GM18870 (cell line): ENCODE measurements around the gene IPO11.
"Not testable (repeated sequence)": the region's sequence is repeated elsewhere in the genome, so short reads cannot be mapped to it uniquely, and the experiment has no call there.

Experiments
- ATAC-seq: cut with Tn5 transposase; IDR thresholded peaks from one replicate; pipeline ENCODE4 v1.9.1; 2021; ENCODE audit warnings: moderate library complexity; ENCODE audit not compliant: unreplicated experiment

Gene IPO11

DNA sequence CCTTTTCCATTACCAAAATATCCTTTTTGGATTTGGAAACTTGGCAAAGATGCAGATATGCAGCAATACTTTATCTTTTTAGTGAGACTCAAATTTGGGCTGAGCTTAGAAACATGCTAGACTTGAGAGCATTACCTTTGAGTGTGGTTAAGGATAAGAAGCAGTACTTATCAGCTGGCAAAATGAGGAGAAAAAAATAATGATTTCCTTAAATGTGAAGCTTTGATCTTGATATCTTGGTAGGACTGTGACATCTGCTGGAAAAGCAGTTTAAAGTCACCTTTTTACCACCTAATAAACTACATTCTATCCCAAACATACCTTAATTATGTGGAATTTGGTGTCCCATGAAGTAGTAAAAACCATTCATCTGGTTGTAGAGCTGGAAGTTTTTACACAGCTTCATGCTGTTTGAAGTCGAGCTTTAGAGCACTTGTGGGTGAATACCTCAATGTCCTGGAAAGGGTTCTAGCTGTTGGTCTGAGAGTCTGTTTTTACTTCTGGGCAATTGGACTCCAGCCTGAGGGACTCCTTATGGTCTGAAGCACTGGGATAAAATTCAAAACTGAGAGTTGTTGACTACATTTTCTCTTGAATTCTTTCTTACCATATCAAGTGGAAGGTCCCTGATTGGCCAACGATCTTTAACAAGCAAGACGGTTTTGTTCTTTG, 219.5 kb downstream of the IPO11 start:
- no peak for ATAC-seq

DNA sequence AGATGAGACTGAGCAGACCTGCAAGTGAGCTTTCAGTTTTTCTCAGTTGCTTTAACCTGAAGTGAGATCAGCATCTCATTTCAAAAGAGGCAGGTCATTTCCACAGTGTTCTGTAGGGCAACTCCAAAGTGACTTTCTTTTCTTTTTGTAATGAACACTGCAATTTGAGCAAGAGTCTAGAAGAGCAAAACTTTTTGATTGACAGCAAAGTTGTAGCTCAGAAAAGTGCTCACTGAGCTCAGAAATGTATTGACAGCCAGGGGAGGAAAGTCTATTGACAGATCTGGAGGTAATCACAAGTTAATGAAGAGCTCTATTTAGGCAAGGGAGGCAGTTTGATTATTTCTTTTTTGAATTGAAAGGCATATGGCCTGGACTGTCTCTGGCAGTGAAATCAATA, 220.7 kb downstream of the IPO11 start:
- ATAC-seq, result no peak

DNA sequence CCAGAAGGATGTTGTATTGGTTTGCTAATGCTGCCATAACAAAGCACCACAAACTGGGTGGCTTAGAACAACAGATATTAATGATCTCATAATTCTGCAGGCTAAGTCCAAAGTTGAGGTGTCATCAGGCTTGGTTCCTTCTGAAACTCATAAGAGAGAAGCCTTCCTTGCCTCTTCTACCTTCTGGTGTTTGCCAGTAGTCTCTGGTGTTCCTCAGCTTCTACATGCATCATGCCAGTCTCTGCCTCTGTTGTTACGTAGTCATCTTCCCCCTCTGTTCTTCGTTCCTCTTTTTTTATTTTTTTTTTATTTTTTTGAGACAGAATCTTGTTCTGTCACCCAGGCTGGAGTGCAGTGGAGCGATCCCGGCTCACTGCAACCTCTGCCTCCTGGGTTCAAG, 227.9 kb downstream of the IPO11 start:
- no peak for ATAC-seq

DNA sequence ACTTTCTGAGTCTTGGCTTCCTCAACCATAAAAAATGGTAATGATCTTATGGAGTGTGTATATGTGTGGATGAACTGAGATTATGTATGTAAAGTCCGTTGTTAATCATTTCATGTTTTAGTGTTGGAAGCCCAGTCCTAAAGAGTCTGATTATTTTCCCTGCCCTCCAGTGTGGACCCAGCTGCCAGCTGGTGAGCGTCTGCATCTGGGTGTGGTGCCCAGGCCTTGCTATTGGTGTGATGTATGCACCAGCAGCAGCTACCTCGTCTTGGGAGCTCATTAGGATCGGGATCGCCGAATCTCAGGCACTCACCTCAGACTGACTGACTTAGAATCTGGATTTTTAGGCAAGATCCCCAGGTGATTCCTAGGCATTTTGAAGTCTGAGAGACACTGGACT, 229.9 kb downstream of the IPO11 start:
- ATAC-seq, result no peak

DNA sequence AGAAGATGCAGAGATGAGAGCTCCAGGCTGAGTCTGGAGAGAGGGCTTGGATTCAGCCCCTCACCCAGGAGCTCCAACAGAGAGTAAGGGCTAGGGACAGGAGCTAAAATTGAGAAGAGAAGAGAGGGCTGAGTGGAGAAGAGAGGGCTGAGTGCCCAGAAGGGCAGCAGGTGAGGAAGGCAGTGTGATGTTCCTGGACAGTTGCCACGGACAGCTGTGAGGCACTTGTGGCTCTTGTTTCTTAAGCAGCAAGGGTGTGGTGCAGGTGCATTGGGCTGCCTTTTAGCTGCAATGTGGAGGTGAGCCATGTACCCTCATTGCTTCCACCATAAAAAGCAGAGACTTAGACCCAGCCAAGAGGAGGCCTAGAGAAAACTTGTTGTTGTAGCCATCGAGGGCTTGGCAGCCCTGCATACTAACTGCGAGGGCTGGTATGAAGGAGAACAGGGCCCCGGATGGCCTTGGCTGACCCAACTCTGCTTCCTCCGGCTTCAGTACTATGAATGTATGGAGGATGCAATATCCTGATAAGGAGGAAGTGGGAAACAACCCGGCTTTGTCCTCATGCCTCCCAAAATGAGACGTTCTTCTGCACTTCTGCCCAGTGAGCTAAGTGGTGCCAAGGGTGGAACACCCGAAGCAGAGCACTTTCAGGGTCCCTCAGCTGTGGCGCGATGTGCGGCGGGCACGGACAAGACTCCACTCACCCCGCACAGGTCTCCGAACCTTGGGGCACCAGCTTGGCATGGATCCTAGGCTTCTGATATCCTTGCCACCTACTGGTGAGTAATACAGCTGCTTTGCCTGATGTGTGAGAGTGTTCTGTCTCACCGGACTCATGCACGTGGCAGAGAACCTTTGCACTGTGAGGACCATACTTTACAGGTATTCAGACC, 231.2 kb downstream of the IPO11 start:
- no peak for ATAC-seq

DNA sequence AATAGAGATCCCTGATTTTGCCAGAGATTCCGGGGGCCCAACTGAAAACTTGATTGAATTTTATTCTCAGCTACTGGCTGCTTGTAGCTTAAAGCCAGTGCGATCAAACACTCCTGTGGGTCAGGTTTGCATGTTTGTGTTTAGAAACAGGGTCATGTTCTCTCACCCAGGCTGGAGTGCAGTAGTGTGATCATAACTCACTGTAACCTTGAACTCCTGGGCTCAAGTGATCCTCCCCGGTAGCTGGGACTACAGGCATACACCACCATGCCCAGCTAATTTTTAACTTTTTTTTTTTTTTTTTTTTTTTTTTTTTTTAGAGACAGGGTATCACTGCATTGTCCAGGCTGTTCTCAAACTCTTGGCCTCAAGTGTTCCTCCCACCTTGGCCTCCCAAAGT, 232.7 kb downstream of the IPO11 start:
- no peak for ATAC-seq

DNA sequence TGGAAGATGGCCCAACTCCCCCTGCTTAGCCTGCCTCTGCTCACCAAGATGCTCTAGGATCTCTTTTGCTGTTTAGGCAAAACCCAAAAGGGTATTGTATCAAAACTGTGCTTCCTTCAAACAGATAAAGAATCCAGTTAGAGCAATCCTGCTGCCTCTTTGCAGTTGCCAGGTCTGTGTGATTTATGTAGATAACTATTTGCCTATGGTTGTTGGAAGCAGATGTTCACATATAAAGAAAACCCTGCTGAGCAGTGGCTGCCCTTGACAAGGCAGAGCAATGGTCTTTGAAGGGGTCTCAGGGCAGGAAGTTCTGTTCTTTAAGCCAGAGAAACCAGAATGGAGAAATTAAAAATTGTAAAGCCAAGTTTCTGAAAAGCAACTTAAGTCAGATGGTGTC, 234.7 kb downstream of the IPO11 start:
- no peak for ATAC-seq

DNA sequence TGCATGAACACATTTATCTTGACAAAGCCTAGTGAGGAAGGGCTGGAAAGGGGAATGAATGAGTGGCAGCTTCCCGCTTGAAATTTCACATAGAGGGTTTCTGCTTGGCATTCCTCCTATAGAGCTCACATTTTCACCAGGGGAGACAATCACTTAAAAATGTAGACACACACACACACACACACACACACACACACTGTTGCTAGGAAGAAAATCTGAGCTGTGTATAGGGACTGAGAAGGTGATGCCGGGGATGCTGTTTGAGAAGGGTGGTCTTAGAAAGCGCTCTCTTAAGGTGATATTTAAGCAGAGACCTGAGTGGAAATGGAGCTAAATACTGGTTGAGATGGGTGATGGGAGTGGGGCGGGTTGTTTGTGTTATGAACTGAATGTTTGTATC, 236.5 kb downstream of the IPO11 start:
- no peak for ATAC-seq

DNA sequence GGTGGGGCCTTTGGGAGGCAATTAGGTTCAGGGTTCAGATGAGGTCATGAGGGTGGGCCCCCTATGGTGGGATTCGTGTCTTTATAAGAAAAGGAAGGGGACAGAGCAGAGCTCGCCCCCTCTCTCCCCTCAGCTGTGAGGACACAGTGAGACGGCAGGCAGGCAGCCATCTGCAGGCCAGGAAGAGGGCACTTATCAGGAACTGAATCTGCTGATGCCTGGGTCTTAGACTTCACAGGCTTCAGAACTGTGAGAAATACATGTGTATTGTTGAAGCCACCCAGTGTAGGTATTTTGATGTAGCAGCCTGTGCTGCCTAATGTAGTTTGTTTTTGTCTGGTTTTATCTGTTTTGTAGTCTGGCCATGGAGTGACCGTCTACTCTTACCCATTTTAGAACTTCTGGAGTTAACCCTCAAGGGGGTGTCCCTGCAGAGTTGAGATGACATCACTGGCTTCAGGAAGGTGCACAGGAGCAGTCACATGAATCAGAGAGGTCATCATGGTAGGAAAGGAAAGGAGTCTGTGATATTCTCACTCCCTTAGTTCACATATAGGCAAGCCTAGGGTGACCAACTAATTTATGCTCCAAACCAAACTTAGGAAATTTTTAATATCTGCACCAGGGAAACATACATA, 237.0 kb downstream of the IPO11 start:
- no peak for ATAC-seq

DNA sequence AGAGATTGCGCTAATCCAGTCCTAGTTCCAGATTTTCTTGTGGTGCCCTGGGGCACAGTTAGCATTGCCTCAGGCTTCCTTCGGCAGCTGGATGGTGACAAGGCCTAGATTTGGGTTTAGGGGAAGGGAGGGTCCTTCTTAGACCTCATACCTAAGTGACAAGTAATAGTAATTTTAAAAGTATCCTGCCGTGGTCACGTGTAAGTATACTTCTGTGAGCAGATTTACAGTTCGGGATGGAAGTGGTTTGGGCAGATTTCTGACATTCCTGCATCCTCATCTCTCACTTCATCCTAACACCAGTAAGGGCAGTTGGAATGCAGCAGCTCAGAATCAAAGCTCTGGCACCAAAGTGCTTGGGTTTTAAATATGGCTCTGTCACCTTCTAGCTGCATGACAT, 237.6 kb downstream of the IPO11 start:
- ATAC-seq, result no peak

DNA sequence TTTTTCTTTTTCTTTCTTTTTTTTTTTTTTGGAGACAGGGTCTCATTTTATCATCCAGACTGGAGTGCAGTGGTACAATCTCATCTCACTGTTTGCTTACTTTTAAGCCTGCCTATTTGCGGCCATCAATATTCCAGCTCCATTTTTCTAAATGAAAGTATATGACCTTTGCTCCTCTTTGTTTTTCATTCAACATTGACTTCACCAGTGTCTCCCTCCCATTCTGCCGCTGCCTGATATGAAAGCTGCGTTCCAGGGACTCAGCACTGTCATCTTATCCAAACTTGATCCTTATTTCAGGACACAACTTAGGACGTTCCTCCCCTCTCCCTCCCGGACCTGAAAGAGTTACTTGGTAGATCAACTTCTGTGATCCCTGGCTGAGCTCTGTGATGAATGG, 239.7 kb downstream of the IPO11 start:
- no peak for ATAC-seq

DNA sequence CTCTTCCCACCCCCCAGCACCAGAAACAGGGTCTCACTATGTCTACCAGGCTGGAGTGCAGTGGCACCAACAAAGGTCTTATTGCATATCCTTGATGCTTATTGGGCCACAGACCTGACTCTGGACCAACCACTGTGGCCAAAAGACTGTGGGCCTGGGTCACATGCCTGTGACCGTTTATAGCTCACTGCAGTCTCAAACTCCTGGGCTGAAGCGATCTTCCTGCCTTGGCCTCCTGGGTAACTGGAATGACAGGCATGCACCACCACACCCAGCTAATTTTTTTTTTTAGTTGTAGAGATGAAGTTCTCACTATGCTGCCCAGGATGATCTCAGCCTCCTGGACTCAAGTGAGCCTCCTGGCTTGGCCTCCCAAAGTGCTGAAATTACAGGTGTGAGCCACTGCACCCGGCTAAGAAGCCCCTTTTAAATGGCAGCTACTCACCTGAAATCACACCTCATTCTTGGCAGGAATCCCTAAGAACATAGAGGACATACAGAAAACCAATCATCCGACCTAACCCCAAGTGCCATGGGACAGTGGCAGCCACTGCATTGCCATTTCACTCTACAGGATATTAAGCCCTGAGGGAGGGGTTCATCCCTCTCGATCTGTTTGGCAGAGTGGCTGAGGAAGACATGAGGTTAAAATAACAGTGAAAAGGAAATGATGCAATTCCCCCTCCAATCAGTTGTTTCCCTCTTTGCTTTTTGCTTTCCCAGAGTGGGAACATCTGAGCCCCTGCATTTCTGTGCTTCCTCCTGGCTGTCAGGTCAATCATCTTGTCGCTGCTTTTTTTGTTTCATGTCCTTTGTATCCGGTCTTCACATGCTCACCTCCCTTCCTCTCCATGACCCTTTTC, 240.7 kb downstream of the IPO11 start:
- ATAC-seq, result no peak

DNA sequence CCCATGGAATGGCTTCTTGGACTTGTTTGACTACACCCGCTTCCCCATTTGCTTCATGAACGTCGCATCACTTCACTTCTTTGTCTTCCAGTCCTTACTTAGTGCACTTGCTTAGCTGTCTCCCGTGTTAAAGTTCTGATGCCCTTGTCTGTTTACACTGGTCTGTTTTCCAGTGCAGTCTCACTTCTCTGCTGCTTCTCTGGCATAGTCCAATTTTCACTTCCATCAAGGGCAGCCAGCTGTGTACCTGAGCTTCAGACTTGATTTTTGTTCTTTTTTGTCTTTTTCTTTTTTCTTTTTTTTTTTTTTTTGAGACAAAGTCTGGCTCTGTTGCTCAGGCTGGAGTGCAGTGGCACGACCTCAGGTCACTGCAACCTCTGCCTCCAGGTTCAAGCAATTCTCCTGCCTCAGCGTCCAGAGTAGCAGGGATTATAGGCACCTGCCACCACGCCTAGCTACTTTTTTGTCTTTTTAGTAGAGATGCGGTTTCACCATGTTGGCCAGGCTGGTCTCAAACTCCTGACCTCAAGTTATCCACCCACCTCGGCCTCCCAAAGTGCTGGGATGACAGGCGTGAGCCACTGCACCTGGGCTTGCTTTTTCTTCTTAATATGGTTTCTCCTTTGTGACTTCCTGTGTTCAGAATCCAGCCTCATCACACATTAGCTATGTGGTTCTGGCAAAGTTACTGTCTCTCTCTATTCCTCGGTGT, 241.5 kb downstream of the IPO11 start:
- no peak for ATAC-seq

DNA sequence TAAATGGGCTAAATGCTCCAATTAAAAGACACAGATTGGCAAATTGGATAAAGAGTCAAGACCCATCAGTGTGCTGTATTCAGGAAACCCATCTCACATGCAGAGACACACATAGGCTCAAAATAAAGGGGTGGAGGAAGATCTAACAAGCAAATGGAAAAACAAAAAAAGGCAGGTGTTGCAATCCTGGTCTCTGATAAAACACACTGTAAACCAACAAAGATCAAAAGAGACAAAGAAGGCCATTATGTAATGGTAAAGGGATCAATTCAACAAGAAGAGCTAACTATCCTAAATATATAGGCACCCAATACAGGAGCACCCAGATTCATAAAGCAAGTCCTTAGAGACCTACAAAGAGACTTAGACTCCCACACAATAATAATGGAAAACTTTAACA, 245.2 kb downstream of the IPO11 start:
- not testable (repeated sequence) for ATAC-seq

DNA sequence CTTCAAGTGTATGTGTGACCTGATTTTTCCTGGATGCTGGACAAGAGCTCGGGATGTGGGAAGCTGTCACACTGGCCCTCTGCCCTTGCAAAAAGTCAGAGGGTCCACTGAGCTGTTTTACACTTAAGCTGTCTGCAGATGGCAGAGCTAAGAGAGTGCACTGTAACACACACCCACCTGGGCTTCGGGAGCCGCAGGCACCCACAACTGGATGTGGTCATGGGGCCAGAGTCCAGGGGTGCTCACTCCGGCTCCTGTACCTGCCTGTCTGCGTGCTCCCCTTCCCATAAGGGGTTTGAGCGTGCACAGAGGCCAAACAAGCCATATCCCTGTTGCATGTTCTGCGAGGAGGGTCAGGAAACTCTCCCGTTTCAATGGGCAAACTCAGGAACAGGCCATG, 248.6 kb downstream of the IPO11 start:
- ATAC-seq, result no peak

DNA sequence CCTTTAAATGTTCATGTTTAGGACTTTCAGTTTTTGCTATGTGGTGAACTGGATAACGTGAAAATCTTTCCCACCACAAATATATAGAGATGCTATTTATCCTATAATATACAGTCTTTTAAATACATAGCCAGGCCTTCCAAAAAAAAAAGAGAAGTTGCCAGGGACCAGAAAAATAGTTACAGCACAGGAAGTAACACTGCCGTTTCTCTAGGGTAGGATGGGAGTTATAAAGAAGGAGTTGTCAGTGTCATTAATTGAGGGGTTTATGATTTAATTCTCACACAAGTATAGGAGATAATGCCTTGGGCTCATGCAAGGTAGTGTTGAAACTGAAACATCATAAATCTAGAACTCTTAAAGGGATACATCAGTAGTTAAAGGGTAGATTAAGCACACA, 250.0 kb downstream of the IPO11 start:
- no peak for ATAC-seq

DNA sequence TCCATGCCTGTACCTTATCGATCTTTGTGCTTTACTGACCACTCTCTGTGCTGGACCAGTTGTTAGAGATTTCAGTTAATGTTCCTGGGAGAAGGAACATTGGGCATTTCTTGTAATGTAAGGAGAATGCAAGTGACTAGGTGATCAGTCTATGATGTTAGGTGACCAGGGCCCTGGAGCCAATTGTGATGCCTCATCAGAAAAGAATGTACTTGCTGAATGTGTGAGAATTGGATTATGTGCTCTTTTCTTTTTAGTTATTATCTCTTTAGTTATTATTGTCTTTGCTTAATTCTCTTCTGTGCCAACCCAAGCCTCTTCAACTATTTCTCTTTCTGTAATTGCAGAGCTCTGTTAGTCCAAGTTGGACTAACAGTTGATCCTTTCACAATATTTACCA, 258.9 kb downstream of the IPO11 start:
- ATAC-seq, result no peak

DNA sequence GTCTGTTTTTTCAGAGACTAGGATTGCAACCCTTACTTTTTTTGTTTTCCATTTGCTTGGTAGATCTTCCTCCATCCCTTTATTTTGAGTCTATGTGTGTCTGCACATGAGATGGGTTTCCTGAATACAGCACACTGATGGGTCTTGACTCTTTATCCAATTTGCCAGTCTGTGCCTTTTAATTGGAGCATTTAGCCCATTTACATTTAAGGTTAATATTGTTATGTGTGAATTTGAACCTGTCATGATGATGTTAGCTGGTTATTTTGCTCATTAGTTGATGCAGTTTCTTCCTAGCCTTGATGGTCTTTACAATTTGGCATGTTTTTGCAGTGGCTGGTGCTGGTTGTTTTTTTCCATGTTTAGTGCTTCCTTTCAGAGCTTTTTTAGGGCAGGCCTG, 264.0 kb downstream of the IPO11 start:
- not testable (repeated sequence) for ATAC-seq
